GM21515 (cell line): ENCODE measurements around the gene RIPPLY1.
"Not testable (repeated sequence)": the region's sequence is repeated elsewhere in the genome, so short reads cannot be mapped to it uniquely, and the experiment has no call there.

Experiments used
- ATAC-seq: cut with Tn5 transposase; IDR thresholded peaks from one replicate; pipeline ENCODE4 v1.9.1; 2021; ENCODE audit not compliant: unreplicated experiment

Gene RIPPLY1

GRCh38 chrX:106912864-106913263 lies 9.7 kb upstream of the RIPPLY1 start:
- no peak for ATAC-seq

GRCh38 chrX:106906361-106906760 lies 3.2 kb upstream of the RIPPLY1 start:
- ATAC-seq = no peak

- ATAC-seq = no peak
Measured at GRCh38 chrX:106905064-106905708, 2.0 kb upstream of the RIPPLY1 start.

GRCh38 chrX:106903856-106904528 lies 851 bp upstream of the RIPPLY1 start:
- no peak for ATAC-seq

- no peak for ATAC-seq
Measured at GRCh38 chrX:106902684-106903083, 457 bp downstream of the RIPPLY1 start.

GRCh38 chrX:106901781-106902219 lies 1.3 kb downstream of the RIPPLY1 start:
- no peak for ATAC-seq

GRCh38 chrX:106901341-106901740 lies 1.8 kb downstream of the RIPPLY1 start:
- no peak for ATAC-seq

GRCh38 chrX:106899841-106900240 lies 3.3 kb downstream of the RIPPLY1 start:
- no peak for ATAC-seq

GRCh38 chrX:106899276-106899675 lies 3.9 kb downstream of the RIPPLY1 start:
- ATAC-seq = no peak

GRCh38 chrX:106898462-106898861 lies 4.7 kb downstream of the RIPPLY1 start:
- no peak for ATAC-seq

GRCh38 chrX:106897259-106897658 lies 5.9 kb downstream of the RIPPLY1 start:
- no peak for ATAC-seq

- no peak for ATAC-seq
Measured at GRCh38 chrX:106894978-106895452, 8.1 kb downstream of the RIPPLY1 start.

- no peak for ATAC-seq
Measured at GRCh38 chrX:106894392-106894909, 8.7 kb downstream of the RIPPLY1 start.

- no peak for ATAC-seq
Measured at GRCh38 chrX:106891762-106892460, 11.2 kb downstream of the RIPPLY1 start.

- ATAC-seq = no peak
Measured at GRCh38 chrX:106889468-106889867, 13.7 kb downstream of the RIPPLY1 start.

GRCh38 chrX:106875151-106875550 lies 28.0 kb downstream of the RIPPLY1 start:
- ATAC-seq = no peak

- ATAC-seq = no peak
Measured at GRCh38 chrX:106874075-106874474, 29.1 kb downstream of the RIPPLY1 start.

GRCh38 chrX:106872796-106873195 lies 30.3 kb downstream of the RIPPLY1 start:
- ATAC-seq = not testable (repeated sequence)

- ATAC-seq = no peak
Measured at GRCh38 chrX:106863697-106864096, 39.4 kb downstream of the RIPPLY1 start.

GRCh38 chrX:106862972-106863688 lies 40.0 kb downstream of the RIPPLY1 start:
- ATAC-seq = no peak
